ENCODE measurements around the gene TTC8. TPM values are rescaled to one million over a fixed set of nuclear protein-coding genes. Genes with fewer than 3 reads are reported as not detected.
A peak's percentile ranks its signal among the peaks of the same experiment; 100 is the strongest.

Gene TTC8
- total and polyA plus RNA-seq, 2 donors (not counting 3 experiments of a cell fraction or from before 2014, with no cell fraction given), result 11.9 to 16.3 TPM

DNA sequence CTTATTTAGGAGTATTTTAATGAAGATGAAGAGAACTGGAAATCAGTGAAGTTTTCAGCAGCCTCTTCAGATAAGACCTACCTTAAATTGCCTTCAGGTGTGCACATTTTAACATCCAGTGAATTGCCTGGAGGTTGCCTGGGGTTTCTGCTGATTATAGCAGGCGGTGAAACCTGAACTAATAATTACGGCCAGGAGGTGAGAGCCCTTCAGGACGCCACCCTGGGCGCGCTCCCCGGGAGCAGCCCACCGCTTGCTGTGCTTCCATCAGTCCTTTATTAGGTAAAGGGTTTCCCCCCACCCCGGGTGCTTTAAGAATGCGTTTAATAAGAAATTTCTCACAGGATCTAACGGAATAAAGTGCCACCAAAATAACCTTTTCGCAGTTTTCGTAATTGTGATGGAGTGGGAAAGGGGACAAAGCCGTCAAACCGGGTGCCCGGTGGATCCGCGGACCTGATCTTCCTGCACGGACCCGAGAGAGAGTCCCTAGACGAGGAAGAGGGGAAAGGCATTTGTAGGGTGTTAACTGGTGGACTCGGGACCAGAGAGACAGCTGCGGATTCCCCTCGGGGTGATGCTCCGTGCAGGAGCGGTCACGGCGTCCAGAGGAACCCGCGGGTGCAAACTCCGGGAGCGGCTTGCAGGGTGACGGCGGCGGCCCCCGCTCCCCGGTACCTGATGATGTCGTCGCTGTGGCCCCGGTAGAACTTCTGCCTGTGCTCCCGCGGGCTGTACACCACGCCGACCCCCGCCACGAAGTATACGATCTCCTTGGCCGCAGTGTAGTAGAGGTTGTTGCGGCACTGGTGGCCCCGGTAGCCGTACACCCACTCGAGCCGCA, 32.6 kb upstream of the TTC8 start:
- ChIA-PET POLR2A (no interaction called here), CTCF (interaction anchor here (0.6 to 2.0 kb wide), 5 partner anchors 41 to 602 kb away, joined by 3 to 4 read pairs (median 3); no protein-coding TSS in a partner anchor)
- H3K36me3 ChIP-seq (ENCODE audit: control insufficient read depth in 2 of 2, extremely low read depth in 1 of 2, insufficient read depth in 2 of 2, low read length in 2 of 2), result no peaks in the 10 kb centered on the region
- peaks cover 7% of the 10 kb centered on the region for H3K4me1 ChIP-seq (ENCODE audit: control insufficient read depth, extremely low read depth, insufficient read depth, low read length)
- BruUV-seq (replicated peaks), result no TSS peak
- FAIRE-seq (no peak), DNase-seq (ENCODE audit: low read depth, low spot score) (no peak)
- H4K20me1 ChIP-seq (replicated peaks; ENCODE audit: control insufficient read depth, extremely low read depth, insufficient read depth, low read length), result no peaks in the 10 kb centered on the region
- peaks cover 21 to 36% of the 10 kb centered on the region in 2 experiments for H3K27me3 ChIP-seq (ENCODE audit: control insufficient read depth in 2 of 2, insufficient read depth in 2 of 2, low read length in 2 of 2)
- H3K27ac ChIP-seq (ENCODE audit: insufficient read depth, low read depth, low read length), result no peak overlapping the region
- H3K4me3 ChIP-seq (replicated peaks in 1 of 3; ENCODE audit: insufficient read depth in 1 of 3, low read depth in 1 of 3, low read length in 3 of 3), result peak overlapping the region; percentile 7 to 38 (median 35)
- H3K79me2 ChIP-seq (ENCODE audit: control insufficient read depth, insufficient read depth, low read length), result no peaks in the 10 kb centered on the region
- H3K9ac ChIP-seq (replicated peaks; ENCODE audit: extremely low read depth, insufficient read depth, low read length), result no peak overlapping the region
- intact Hi-C loops (cut with micrococcal nuclease), result loop anchor here (1.0 to 10.0 kb wide), 2 partner anchors 32 to 237 kb away; partner anchors contain the start of genes PTPN21 and TTC8
- dilution Hi-C loops (cut with MboI; ENCODE audit: extremely low pct_ligation_motif_present, low sequenced_read_pairs), result no loop called here
- H2AFZ ChIP-seq (ENCODE audit: low read depth, low read length), result peak overlapping the region; percentile 90
- H3K9me3 ChIP-seq (replicated peaks; ENCODE audit: control insufficient read depth, insufficient read depth, low read length), result no peaks in the 10 kb centered on the region
- no peaks in the 10 kb centered on the region for H3K9me1 ChIP-seq (replicated peaks; ENCODE audit: control insufficient read depth, extremely low read depth, insufficient read depth, low read length)
- TF ChIP-seq EZH2 (IDR thresholded peaks at IDR 0.05; ENCODE audit: borderline replicate concordance, low read depth, low read length, severe bottlenecking), result peak; percentile 90
- TF ChIP-seq POLR2AphosphoS5 (IDR thresholded peaks at IDR 0.05; ENCODE audit: insufficient read depth, low read depth, low read length), result no peak
- H3K4me2 ChIP-seq (ENCODE audit: insufficient read depth, low read length), result peak overlapping the region; percentile 60

DNA sequence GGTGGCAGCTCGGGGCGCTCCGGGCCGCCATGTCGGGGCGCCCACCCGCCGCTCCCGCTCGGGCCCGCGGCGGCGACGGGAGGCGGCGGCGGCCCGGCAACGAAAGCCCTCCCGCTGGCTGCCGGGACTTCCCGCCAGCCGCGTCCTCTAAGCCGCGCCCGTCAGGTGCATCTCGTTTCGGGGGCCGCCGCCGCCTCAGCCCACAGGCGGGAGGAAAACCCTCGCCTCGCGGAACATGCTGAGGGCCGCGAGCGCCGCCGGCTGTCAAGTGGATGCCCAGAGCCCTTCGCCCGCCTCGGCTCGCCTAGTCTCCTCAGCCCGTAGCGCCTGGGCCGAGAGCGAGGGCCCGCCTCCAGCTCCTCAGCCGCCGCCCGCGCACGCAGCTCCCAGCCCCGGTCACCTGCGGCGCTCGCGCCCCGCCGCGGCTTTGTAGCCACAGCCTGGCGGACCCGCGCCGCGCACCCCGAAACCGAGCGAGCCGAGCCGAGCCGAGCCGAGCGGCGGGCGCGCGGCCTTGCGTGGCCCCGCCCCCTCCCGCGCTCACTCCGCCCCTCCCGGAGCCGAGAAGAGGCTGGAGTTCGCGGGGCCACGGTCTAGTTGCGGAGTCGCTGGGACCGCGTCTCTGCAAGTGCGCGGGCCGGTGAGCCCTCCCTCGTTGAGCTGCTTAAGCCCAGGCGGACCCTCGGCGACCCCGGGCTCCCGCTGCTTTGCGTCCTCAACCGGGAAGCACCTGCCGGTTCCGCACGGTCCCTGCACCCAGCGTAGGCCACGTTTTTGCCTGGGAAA, 31.8 kb upstream of the TTC8 start, which contains the start of gene EML5:
TSS of gene EML5 (minus strand) at position 481 of the 786 bp plus-strand sequence. CDS start at position 31, 450 bp downstream.
- DNase-seq (ENCODE audit: low read depth, low spot score), result peak; percentile 76
- BruUV-seq (replicated peaks), result no TSS peak
- POLR2A ChIA-PET, result no interaction called here
- H3K79me2 ChIP-seq (ENCODE audit: control insufficient read depth, insufficient read depth, low read length), result no peaks in the 10 kb centered on the region
- FAIRE-seq, result peak; percentile 18
- H3K9me3 ChIP-seq (replicated peaks; ENCODE audit: control insufficient read depth, insufficient read depth, low read length), result no peaks in the 10 kb centered on the region
- H2AFZ ChIP-seq (ENCODE audit: low read depth, low read length), result peak within 1 kb of the TSS; percentile 90
- H3K4me1 ChIP-seq (ENCODE audit: control insufficient read depth, extremely low read depth, insufficient read depth, low read length), result peaks cover 7% of the 10 kb centered on the region
- H3K36me3 ChIP-seq (ENCODE audit: control insufficient read depth in 2 of 2, extremely low read depth in 1 of 2, insufficient read depth in 2 of 2, low read length in 2 of 2), result no peaks in the 10 kb centered on the region
- dilution Hi-C loops (cut with MboI; ENCODE audit: extremely low pct_ligation_motif_present, low sequenced_read_pairs), result no loop called here
- H3K27ac ChIP-seq (ENCODE audit: insufficient read depth, low read depth, low read length), result no peak within 1 kb of the TSS
- peak within 1 kb of the TSS; percentile 32 for H3K9ac ChIP-seq (replicated peaks; ENCODE audit: extremely low read depth, insufficient read depth, low read length)
- CTCF ChIA-PET, result interaction anchor here (1.0 to 2.0 kb wide), 3 partner anchors 66 to 603 kb away, joined by 3 to 4 read pairs (median 3); no protein-coding TSS in a partner anchor
- no peaks in the 10 kb centered on the region for H4K20me1 ChIP-seq (replicated peaks; ENCODE audit: control insufficient read depth, extremely low read depth, insufficient read depth, low read length)
- TF ChIP-seq, protein P1, sequence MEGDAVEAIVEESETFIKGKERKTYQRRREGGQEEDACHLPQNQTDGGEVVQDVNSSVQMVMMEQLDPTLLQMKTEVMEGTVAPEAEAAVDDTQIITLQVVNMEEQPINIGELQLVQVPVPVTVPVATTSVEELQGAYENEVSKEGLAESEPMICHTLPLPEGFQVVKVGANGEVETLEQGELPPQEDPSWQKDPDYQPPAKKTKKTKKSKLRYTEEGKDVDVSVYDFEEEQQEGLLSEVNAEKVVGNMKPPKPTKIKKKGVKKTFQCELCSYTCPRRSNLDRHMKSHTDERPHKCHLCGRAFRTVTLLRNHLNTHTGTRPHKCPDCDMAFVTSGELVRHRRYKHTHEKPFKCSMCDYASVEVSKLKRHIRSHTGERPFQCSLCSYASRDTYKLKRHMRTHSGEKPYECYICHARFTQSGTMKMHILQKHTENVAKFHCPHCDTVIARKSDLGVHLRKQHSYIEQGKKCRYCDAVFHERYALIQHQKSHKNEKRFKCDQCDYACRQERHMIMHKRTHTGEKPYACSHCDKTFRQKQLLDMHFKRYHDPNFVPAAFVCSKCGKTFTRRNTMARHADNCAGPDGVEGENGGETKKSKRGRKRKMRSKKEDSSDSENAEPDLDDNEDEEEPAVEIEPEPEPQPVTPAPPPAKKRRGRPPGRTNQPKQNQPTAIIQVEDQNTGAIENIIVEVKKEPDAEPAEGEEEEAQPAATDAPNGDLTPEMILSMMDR (IDR thresholded peaks at IDR 0.05; ENCODE audit: extremely low read depth in 1 of 2, insufficient read depth in 1 of 2, low read depth in 1 of 2, low read length in 2 of 2), result peak in 1 of 2 donors; percentile 26
- TF ChIP-seq, protein P2, sequence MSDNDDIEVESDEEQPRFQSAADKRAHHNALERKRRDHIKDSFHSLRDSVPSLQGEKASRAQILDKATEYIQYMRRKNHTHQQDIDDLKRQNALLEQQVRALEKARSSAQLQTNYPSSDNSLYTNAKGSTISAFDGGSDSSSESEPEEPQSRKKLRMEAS (IDR thresholded peaks at IDR 0.05; ENCODE audit: insufficient read depth, insufficient read length), result no peak
- TF ChIP-seq MYC (IDR thresholded peaks at IDR 0.05; ENCODE audit: low read depth, low read length), result no peak
- TF ChIP-seq FOS (IDR thresholded peaks at IDR 0.05; ENCODE audit: borderline replicate concordance, insufficient read depth, low read length), result no peak
- no peak for TF ChIP-seq GATA2 (IDR thresholded peaks at IDR 0.05; ENCODE audit: insufficient read depth, insufficient read length, low read depth, low read length)
- no peak for TF ChIP-seq JUN (IDR thresholded peaks at IDR 0.05; ENCODE audit: borderline replicate concordance, insufficient read depth, insufficient read length, low read depth)
- TF ChIP-seq EZH2 (IDR thresholded peaks at IDR 0.05; ENCODE audit: borderline replicate concordance, low read depth, low read length, severe bottlenecking), result no peak
- no peak for TF ChIP-seq POLR2A (IDR thresholded peaks at IDR 0.05; ENCODE audit: low read depth, low read length)
- H3K4me3 ChIP-seq (replicated peaks in 1 of 3; ENCODE audit: insufficient read depth in 1 of 3, low read depth in 1 of 3, low read length in 3 of 3), result peak within 1 kb of the TSS; percentile 7 to 38 (median 35)
- H3K9me1 ChIP-seq (replicated peaks; ENCODE audit: control insufficient read depth, extremely low read depth, insufficient read depth, low read length), result no peaks in the 10 kb centered on the region
- peak within 1 kb of the TSS; percentile 60 for H3K4me2 ChIP-seq (ENCODE audit: insufficient read depth, low read length)
- peaks cover 21 to 35% of the 10 kb centered on the region in 2 experiments for H3K27me3 ChIP-seq (ENCODE audit: control insufficient read depth in 2 of 2, insufficient read depth in 2 of 2, low read length in 2 of 2)
- intact Hi-C loops (cut with micrococcal nuclease), result loop anchor here (1.0 to 10.0 kb wide), 3 partner anchors 32 to 238 kb away; partner anchors contain the start of genes PTPN21 and TTC8
